GM19025 (cell line): ENCODE results near the gene TRIM71.
"Not testable (repeated sequence)": the region's sequence is repeated elsewhere in the genome, so short reads cannot be mapped to it uniquely, and the experiment has no call there.

Source experiments
- ATAC-seq: cut with Tn5 transposase; IDR thresholded peaks from one replicate; pipeline ENCODE4 v1.9.1; 2021; ENCODE audit warnings: mild to moderate bottlenecking, low read depth, moderate library complexity; ENCODE audit not compliant: unreplicated experiment

Gene TRIM71

DNA sequence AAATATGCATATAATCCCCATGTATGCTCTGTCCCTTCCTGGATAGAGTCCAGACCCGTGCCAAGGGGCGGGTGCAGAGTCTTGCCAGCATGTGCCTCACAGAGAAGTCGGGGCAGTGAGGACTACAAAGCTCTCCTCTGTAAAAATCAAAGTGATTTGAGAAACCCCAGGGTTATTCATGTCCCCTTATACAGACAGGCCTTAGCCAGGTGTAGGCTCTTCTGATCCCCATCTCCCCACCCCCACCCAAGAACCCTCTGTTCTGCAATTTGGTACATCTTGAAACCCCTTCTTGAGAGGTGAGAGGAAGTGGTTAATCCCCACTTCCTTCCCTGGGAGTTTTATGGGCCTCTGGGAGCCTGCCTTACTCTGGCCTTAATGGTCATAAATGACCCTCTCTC, 24.7 kb downstream of the TRIM71 start:
- no peak for ATAC-seq

DNA sequence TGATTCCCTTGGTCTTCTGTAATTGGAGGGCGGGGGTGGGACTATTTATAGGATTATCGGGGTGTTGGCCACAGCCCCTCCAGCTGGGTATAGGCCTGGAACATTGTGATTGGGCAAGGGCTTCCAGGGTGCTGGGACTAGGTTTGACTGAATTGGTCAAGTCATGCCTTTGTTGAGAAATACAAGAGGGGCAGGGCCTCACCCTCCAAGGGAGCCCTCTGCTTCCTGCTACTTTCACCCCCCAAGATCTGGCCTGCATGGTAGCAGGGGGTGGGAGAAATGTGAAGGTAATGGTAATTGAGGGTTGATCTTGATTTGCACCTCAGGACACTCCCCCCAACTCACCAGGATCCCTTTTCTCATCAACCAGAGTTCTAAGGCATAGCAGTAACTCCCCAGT, 25.2 kb downstream of the TRIM71 start:
- no peak for ATAC-seq

DNA sequence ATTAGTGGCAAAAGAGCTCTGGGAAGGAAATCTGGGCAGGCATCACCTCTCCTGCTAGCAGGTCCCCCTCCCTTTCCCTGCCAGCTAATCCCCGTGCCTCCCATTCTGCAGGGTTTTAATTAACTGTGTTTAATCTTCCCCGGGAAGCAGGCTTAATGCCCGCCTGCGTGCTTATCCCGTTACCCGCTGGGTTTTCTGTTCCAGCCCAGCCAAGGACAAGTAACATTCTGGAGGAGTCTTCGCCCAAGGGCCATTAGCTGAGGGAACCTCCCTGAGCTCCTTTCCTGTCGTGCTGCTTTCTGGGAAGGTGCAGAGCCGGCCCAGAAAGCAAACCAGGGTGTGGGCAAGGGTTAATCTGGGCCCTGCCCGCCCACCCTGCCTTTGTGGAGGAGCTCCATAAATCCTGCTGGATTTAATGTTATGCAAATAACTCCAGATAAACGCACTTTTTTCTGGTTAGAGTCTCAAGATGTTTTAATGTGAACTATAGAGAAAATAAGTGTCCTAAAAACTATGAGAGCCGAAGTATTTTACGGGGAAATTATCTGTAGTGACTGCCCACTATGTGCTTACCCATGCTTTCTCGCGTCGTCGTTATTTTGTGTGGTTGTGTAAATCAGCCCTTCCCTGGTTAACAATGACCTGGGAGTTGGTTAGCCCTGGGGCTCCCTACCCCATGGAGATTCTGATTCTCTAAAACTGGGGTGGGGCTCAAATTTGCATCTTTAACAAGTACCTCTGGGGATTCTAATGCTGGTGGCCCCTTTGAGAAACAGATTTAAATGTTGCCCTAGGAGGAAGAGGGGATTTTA, 25.9 kb downstream of the TRIM71 start:
- ATAC-seq: no peak

DNA sequence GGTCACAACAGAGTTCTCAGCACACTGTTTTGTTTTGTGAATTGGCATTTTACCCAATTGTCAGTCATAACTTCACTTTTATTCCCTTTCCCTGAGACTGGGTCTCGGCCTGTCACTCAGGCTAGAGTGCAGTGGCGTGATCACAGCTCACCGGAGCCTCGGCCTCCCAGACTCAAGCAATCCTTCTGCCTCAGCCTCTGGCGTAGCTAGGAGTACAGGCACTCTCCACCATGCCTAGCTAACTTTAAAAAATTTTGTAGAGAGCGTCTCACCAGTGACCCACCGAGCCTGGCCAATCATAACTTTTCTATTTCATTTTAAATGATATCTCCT, 26.5 kb downstream of the TRIM71 start:
- ATAC-seq: no peak

DNA sequence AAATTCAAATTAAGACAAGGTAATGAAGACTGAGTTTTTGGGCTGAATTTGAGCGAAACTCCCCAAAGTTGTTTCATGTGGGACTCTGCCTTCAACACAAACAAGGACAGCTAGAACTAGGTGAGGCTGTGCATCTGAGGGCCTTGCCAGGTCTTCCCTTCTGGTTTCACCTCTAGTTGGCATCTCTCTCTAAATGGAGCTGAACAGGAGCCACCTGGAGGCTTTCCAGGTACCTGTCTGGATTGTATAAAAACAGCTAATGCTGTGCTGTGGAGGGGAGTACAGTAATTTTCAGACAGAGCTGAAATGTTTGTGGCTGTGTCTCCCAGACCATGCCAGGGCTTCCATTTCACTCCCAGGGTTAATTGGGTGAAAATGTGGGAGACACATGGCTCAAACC, 27.1 kb downstream of the TRIM71 start:
- no peak for ATAC-seq

DNA sequence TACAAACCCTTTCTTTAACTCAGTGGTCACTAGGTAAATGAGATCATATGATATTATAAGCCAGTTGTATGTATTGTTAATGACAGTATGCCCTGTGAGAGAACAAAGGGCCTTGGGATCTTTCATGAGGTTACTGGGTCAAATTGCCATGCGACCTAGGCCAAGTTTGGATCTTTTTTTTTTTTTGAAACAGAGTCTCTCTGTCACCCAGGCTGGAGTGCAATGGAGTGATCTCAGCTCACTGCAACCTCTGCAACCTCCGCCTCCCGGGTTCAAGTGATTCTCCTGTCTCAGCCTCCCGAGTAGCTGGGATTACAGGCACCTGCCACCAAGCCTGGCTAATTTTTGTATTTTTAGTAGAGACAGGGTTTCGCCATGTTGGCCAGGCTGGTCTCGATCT, 27.7 kb downstream of the TRIM71 start:
- not testable (repeated sequence) for ATAC-seq

DNA sequence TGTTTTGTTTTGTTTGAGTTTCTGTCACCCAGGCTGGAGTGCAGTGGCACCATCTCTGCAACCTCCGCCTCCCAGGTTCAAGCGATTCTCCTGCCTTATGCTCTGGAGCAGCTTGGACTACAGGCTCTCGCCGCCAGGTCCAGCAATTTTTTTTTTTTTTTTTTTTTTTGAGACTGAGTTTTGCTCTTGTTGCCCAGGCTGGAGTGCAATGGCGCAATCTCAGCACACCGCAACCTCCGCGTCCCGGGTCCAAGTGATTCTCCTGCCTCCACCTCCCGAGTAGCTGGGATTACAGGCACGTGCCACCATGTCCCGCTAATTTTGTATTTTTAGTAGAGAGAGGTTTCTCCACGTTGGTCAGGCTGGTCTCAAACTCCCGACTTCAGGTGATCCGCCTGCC, 29.2 kb downstream of the TRIM71 start:
- ATAC-seq: not testable (repeated sequence)

DNA sequence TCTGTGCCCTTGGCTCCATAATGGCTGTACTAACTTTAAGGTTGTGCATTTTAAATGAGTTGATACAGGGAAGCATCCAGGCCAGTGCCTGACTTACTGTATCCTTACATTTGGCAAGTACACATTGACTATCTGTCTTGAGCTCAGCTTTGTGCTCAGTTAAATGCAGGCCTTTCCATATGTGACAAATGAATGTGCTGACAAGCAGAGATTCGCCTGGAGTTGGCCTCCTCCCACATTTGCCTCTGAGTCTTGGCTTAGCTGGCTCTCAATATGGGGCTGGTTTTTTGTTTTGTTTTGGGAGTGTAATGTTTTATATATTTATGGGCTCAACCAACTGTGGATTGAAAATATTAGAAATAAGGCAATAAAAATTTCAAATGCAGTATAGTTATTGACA, 29.7 kb downstream of the TRIM71 start:
- ATAC-seq: no peak

DNA sequence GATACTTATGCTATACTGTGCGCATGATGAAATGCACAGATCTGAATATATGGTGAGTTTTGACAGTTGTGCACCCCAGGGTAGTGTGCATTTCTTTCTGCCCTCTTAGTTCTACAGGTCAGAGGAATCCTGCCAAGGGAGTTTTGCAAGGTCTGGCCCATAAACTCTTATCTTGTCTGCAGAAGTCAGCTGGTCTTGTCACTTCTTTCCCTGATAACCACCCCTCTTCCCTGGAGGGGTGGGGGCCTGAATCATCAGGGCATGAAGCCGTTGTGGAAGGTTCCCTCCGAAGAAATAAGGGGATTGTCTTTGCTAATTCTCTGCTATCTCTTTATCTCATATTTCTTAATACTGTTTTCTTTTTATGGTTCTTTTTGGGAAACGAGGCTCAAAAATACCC, 30.4 kb downstream of the TRIM71 start:
- ATAC-seq: no peak

DNA sequence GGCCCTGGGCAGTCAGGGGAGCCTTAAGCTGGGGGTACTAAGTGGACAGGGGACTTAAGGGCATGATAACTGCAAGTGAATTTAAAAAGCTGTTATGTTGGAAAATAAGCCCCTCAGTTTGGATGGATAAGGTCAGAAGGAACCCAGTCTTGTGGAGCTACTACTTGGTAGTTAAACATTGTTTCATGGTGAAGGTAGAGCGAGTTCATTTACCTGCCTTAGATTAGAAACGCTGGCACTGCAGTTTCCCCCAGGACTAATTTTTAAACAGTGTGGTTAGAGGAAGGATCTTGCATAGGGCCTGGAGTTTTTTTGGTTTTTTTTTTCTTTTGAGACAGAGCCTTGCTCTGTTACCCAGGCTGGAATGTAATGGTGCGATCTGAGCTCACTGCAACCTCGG, 31.2 kb downstream of the TRIM71 start:
- no peak for ATAC-seq

DNA sequence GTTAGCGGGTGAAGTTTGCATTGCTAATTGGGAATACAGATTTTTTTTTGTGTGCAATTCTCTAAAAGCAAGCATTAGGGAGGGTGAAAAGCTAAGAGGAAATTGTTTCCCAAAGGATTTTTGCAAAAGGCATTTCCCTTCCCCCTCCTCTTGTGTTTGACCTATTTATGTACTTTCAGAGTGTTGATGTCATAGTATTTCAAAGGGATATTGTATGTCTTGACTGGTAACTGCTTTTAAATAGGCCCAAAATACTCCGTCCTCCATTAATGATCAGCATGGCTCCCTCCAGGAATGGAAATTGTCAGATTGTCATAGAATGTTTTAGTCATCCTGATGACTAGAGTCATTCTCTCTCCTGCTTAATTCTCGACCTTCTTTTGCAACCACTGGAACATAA, 32.4 kb downstream of the TRIM71 start:
- ATAC-seq: no peak

DNA sequence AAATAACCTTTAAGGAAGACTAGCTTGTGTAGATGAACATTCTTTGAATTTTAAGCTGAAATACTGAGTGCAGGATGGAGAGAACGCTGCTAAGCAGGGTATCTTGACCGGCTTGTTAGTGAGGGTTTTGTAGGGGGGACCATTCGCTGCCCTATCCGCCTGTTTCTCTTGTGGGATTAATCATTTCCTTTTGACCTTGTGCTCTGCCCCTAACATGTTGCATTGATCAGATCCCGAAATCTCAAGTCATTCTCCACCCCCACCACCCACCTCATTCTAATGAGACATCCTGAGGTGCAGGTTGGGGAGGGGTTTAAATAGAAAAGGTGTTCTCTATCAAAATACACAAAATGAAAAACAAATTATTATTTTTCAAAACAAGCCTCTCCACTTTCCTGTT, 32.8 kb downstream of the TRIM71 start:
- ATAC-seq: no peak

DNA sequence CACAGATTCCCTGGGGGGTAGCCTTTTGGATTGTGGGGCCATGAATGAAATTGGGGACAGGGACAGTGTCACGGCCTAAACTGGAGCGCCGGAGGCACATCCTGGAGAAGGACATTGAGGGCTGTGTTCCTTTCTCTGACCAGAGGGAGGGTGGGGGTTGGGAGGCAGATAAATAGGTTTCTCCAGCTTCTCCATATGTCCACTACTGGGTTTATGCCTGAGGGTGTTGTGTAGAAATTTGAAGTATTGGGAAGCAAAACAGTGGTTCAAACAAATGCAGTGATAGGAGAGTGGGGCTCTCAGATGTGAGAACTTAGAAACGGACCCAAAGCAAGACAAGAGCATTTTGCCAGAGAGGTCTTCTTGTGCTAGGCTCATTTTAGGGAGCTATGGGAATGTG, 34.3 kb downstream of the TRIM71 start:
- ATAC-seq: no peak

DNA sequence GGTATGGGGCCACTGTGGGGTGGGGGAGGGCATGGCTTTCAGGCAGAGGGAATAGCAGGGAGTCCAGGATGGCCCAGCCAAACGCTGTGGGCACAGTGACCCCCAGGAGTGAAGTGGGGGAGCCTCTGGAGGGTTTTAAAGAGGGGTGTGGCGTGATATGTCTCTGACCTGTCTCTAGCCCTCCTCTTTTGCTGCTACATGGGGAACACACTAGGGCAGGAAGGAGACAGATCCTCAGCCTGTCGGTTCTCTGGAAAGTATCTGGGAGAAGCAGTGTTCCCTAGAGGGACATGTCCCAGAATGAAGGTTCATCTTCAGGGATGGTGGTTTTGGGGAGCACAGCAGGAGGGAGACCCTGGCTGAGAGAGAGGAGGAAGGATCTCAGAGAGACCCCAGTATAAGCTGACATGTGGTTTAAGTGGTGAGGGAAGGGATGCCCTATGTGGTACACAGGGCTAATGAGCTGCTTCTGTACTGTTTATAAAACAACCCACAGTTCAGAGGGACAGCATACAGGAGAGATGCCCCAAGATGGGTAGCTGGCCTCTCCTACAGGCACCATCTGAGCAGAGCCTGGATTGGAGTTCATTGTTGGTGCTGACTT, 37.7 kb downstream of the TRIM71 start:
- no peak for ATAC-seq

DNA sequence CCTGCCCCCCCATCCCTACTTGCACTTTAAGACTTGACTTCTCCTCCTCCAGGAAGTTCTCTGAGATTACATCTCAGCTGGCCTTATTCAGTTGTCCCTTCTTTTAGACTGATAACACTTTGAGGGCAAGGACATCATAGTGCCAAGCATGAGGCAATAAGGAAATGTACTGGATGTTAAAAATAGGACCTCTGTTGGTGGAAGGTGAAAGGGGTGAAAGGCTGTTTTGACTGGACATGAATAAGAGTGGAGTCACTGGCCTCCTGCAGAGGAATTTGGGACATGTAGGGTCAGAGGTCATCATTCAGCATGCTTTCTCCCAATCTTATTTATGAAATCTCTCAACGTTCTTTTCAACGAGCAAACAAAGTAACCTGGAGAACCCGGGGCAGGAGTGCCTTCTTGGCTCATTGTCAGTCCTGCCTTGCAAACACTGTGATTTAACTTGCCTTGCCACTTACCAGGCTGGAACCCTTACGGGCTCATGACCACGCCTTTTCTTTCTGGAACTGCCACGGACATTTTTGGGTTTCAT, 38.6 kb downstream of the TRIM71 start:
- ATAC-seq: no peak

DNA sequence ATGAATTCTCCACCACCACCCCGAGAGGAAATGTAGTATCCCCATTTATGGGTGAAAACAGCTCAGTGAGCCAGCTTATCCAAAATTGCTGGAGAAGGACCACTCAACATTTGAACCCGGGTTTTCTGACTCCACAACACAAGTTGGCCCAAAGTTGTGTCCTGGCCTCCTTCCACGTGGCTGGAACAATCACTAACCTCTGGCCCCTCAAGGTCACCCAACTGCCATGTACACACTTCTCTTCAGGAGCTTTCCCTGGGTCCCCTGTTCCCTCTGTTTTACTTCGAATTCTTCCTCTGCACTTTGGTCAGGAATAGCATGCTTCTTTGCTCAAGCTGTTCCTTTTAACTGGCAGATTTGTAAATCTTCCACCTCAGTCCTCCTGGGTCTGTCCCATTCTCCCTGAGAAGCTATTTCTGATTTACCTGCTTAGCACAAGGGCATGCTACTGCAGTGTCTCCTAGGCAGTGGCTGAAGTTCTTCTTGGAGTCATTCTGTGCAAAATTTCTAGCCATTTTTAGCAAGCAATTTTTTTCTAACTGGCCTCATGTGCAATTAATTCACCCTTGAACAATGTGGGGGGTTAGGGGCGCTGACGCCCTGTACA, 39.2 kb downstream of the TRIM71 start:
- ATAC-seq: no peak

DNA sequence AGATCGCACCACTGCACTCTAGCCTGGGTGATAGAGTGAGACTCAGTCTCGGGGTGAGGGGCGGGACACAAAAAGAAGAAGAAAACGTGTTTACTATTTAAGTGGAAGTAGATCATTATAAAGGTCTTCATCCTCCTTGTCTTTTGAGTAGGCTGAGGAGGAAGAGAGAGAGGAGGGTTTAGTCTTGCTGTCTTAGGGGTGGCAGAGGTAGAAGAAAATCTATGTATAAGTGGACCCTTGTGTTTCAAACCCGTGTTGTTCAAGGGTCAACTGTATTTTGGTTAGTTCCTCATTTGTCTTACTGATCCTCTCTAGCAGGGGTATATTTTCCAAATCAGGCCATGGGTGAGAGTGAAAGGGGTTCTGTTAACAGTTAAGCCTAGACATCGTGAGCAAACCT, 40.1 kb downstream of the TRIM71 start:
- no peak for ATAC-seq

DNA sequence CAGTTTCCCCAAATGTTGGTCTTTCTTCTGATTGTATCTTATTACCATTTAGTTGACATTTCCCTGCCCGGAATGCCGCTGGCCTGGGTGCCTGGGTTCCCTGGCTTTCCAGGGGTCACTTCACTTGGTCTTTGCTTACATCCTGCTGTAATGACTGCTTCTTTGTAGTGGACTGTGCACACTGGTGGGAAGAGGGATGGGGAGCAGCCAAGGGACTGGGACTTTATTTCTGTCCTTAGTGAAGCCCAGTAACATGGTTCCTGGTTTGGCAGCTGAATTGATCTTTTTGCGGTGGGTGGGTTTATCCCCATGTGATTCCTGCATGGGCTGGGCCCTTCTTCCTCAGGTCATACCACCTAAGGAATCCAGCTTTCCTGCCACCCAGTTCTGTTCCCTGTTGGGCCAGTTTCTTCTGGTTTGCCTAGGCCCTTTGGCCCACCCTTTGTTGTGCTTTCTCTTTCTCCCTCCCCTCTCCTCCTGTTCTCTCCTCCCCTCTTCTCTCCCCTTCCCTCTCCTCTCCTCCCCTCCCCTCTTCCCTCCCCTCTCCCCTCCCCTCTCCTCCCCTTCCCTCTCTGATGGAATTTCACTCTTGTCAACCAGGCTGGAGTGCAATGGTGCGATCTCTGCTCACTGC, 41.9 kb downstream of the TRIM71 start:
- no peak for ATAC-seq

DNA sequence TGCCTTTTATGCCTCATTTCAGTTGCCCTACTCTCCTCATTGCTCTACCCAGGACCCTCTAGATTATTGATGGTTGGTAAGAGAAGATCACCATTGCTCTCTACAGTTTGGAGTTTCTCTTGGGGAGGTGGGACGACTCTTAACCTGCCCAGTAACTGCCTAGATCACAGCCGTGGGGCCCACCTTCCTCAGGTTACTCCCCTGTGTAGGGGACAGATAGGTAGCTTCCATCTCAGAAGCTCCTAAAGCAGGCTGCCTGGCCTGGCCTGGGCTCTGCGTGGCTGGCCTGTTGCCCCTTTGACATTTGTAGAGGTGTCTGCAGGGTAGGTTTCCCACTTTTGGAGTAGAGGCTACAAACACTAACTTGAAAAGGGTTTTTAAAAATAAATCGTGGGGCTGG, 42.7 kb downstream of the TRIM71 start:
- no peak for ATAC-seq

DNA sequence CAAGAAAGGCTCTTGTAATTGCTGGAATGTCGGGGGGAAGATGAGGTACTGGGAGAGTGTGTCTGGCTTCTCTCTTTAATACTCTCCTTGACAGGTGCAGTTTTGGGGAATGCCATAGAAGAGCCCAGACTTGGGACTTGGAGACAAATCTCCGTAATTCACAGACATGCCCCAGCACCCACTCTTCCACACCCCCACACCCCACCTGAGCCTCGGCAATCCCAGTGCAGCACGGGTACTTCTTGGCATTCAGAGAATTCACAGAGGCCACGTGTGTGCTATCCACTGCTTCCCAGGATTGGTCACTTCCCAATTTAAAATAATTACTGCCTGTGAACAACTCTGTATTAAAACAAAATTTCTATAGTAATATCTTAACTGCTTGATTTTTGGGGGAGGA, 43.9 kb downstream of the TRIM71 start:
- ATAC-seq: no peak

DNA sequence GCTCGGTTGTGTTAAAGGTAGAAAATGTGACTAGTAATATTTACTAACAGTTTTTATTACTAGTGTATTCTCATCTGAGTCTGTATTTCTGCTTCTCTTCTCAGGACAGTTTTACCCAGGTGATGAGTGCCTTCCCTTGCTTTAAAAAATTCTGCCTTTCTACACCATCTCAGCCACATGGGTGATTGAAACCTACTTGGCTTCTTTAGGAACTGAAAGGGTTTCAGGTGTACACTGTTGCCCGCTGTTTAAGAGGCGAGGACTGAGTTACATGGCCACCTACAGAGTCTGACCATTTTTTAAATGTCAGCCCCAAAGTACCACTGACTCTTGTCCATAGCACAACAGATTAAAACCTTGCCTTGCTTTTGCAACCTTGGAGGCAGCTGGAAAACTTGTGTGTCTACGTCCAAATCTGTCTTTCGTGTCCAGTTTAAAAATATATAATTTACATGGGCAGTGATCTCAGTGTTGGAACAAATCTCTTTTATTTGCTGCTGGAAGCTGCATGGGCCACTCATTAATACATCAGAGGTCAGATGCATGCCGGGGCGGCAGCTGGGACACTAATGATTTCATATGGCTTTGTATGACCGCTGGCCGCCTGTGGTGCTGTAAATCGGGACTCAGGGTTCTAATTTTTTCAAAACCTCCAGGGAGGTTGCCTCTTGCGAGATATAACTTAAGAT, 44.6 kb downstream of the TRIM71 start:
- no peak for ATAC-seq
